NB4 (cell line): ENCODE results near the gene DLG4.

ENCODE experiments used
- TF ChIP-seq, protein P1 (sequence below): IDR thresholded peaks from one replicate; pipeline ENCODE4 v1.5.1; 2012; ENCODE audit warnings: low read depth, low read length
- TF ChIP-seq, protein P2 (sequence below): IDR thresholded peaks from 2 replicates; pipeline ENCODE4 v1.6.1; 2011; ENCODE audit warnings: low read depth, low read length

DNA sequence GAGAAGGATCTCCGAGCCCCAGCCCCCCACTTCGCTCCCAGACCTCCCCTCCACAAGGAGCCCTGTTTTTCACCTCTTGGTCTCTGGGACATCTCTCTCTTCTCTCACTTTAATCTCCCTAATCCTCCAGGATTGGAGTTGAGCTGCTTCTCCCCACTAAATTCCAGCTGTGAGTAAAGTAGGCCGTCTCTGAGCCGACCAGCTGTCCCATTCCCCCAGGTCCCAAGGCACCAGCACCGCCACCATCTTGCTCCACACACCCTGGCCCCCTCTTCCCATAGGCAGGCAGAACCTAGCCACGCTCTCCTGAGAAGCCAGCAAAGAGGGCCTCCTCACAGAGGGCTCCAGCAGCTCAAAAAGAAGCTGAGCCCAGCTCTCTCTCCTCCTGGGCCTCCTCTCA lies 878 bp downstream of the DLG4 start:
- TF ChIP-seq, protein P1, sequence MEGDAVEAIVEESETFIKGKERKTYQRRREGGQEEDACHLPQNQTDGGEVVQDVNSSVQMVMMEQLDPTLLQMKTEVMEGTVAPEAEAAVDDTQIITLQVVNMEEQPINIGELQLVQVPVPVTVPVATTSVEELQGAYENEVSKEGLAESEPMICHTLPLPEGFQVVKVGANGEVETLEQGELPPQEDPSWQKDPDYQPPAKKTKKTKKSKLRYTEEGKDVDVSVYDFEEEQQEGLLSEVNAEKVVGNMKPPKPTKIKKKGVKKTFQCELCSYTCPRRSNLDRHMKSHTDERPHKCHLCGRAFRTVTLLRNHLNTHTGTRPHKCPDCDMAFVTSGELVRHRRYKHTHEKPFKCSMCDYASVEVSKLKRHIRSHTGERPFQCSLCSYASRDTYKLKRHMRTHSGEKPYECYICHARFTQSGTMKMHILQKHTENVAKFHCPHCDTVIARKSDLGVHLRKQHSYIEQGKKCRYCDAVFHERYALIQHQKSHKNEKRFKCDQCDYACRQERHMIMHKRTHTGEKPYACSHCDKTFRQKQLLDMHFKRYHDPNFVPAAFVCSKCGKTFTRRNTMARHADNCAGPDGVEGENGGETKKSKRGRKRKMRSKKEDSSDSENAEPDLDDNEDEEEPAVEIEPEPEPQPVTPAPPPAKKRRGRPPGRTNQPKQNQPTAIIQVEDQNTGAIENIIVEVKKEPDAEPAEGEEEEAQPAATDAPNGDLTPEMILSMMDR, result no peak
- TF ChIP-seq, protein P2, sequence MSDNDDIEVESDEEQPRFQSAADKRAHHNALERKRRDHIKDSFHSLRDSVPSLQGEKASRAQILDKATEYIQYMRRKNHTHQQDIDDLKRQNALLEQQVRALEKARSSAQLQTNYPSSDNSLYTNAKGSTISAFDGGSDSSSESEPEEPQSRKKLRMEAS, result no peak
